Heart right ventricle (tissue), 16 donors: Measurements from ENCODE around the gene ERP29. TPM values are rescaled to one million over a fixed set of nuclear protein-coding genes. Genes with fewer than 3 reads are reported as not detected.

Experiments
- ATAC-seq, 8 donors: fragments of 200-7000 bp; cut with Tn5 transposase; one replicate each; pipeline ENCODE4 v1.9.1; 2020; ENCODE audit warnings: mild to moderate bottlenecking in 8 of 8, moderate library complexity in 8 of 8, moderate number of reproducible peaks in 1 of 8
- DNase-seq, 2 donors: peaks; one replicate each; pipeline ENCODE4 v3.0.0-alpha.2; 2020
- H3K27ac ChIP-seq, 10 donors: fragments of 200-600 bp; sonication (generic) in 2 of 10; one replicate each; pipeline versions ENCODE4 v1.5.0 to v1.8.0; 2020 to 2022; ENCODE audit warnings: mild to moderate bottlenecking in 3 of 10
- H3K27me3 ChIP-seq, 7 donors: fragments of 200-600 bp; one replicate each; pipeline ENCODE4 v1.8.0; 2021 to 2022; ENCODE audit warnings: mild to moderate bottlenecking in 2 of 7
- H3K36me3 ChIP-seq, 9 donors: fragments of 200-600 bp; sonication (generic) in 1 of 9; one replicate each; pipeline versions ENCODE4 v1.5.0 to v1.8.0; 2020 to 2022; ENCODE audit warnings: mild to moderate bottlenecking in 2 of 9
- H3K4me1 ChIP-seq, 9 donors: fragments of 200-600 bp; sonication (generic) in 1 of 9; one replicate each; pipeline versions ENCODE4 v1.5.0 to v1.8.0; 2020 to 2022; ENCODE audit warnings: mild to moderate bottlenecking in 4 of 9
- H3K4me3 ChIP-seq, 10 donors: fragments of 200-600 bp; sonication (generic) in 2 of 10; one replicate each; pipeline versions ENCODE4 v1.5.0 to v1.8.0; 2020 to 2022; ENCODE audit warnings: mild to moderate bottlenecking in 7 of 10, moderate library complexity in 2 of 10
- H3K9me3 ChIP-seq, 11 donors: fragments of 200-600 bp in 10 of 11; sonication (generic) in 2 of 11; one replicate each; pipeline versions ENCODE4 v1.5.0 to v1.8.0; 2013 to 2022; ENCODE audit warnings: mild to moderate bottlenecking in 2 of 11, control low read depth in 1 of 11, moderate library complexity in 1 of 11
- CTCF ChIP-seq, 9 donors: fragments of 200-600 bp; sonication (generic) in 2 of 9; IDR thresholded peaks; one replicate each; pipeline versions ENCODE4 v1.5.0 to v1.8.0; 2021 to 2022; ENCODE audit warnings: antibody characterized with exemption in 9 of 9, mild to moderate bottlenecking in 5 of 9, moderate library complexity in 1 of 9
- WGBS, 2 donors: extraction: QIAGEN DNeasy Blood & Tissue Kit; methylation state at CpG; one replicate each; pipeline ENCODE4 v1.1.7; 2013; ENCODE audit warnings: inconsistent platforms in 1 of 2; 5-methylcytosine and 5-hydroxymethylcytosine counted together
- intact Hi-C, 10 donors: fragments of 100-400 bp; cut with DNase I; formaldehyde crosslinking; loops; one replicate each; pipeline versions ENCODE4 v1.11.1 to v1.14.2; 2022
- long read RNA-seq, 3 donors: library from polyadenylated mRNA; unstranded; transcript quantifications; one replicate each; pipeline ENCODE4 v2.0.0, GENCODE V29; 2020 to 2021
- polyA plus RNA-seq, 2 donors: library from polyadenylated mRNA; stranded (reverse); fragments of 200-250 nt; gene quantifications; one replicate each; pipeline ENCODE4 v1.2.3, GENCODE V29; 2013
- total RNA-seq, 10 donors: library from RNA; stranded (reverse); fragmentation: NEBNext Ultra II Directional in 3 of 10; extraction: Animal tissue kit (Norgen Biotek cat#: 25700) in 3 of 10; gene quantifications; one replicate each; pipeline versions ENCODE4 v1.2.1 to v1.2.4, GENCODE V29; 2021 to 2023
- donor health status: Arrhythmogenic right ventricular cardiomyopathy.
- donor health status: ischemic (EF 13 %, LVEDD 7.1; RV severe dilation, severe dysfunction).
- donor health status: healthy with polysubstance abuse.
- donor health status: DM: no; HTN: yes; CAD: no.
- donor health status: DM: no; HTN: no; CAD: no.
- donor health status: ischemic (EF 25% LVEDD 6.9; RV normal size, moderate dysfunction).
- donor health status: ischemic (EF 25% LVEDD 5.7; RV mildly dilated, moderate dysfunction).
- donor health status: healthy.
- donor health status: DM: yes; HTN: yes; CAD: no.
- donor health status: Ischemic cardiomyopathy.
- donor health status: ischemic (EF 35%, LVEDD 5.7; RV mildly dilated, moderate dysfunction).
- donor health status: nonischemic (EF 11% LVEDD 7.7; RV severe dilation, severe dysfunction).
- donor health status: DM: yes; HTN: yes; CAD: no.
- donor health status: PGD.
- donor health status: ischemic (EF 29% LVEDD 5.4; RV normal size, mild dysfunction).
- donor health status: nonischemic (EF 23%, LVEDD 6.1; RV moderate dilation, normal function).

The ERP29 gene
- total RNA-seq (10 to 100 TPM; 36.3 to 77.4 (median 46.6) TPM), polyA plus RNA-seq (10 to 100 TPM; 39.4 to 58.2 TPM)
- long read RNA-seq, donor 1, transcript ERP29-201 (3 exons, 1,735 nt) = major isoform, 87 of 103 reads
- long read RNA-seq, donor 1, partial matches to known transcripts = 7 of 103 reads
- long read RNA-seq, donor 1, other reads (novel, unspliced or antisense) = 2 of 103 reads
- long read RNA-seq, donor 2, transcript ERP29-202 (2 exons, 1,333 nt) = minor isoform, 5 of 85 reads
- long read RNA-seq, donor 2, transcript ERP29-201 (3 exons, 1,735 nt) = major isoform, 73 of 85 reads
- long read RNA-seq, donor 2, partial matches to known transcripts = 5 of 85 reads
- long read RNA-seq, donor 2, other reads (novel, unspliced or antisense) = 2 of 85 reads
- long read RNA-seq, donor 3, transcript ERP29-201 (3 exons, 1,735 nt) = major isoform, 74 of 82 reads
- long read RNA-seq, donor 3, partial matches to known transcripts = 0 of 82 reads
- long read RNA-seq, donor 3, other reads (novel, unspliced or antisense) = 4 of 82 reads

DNA sequence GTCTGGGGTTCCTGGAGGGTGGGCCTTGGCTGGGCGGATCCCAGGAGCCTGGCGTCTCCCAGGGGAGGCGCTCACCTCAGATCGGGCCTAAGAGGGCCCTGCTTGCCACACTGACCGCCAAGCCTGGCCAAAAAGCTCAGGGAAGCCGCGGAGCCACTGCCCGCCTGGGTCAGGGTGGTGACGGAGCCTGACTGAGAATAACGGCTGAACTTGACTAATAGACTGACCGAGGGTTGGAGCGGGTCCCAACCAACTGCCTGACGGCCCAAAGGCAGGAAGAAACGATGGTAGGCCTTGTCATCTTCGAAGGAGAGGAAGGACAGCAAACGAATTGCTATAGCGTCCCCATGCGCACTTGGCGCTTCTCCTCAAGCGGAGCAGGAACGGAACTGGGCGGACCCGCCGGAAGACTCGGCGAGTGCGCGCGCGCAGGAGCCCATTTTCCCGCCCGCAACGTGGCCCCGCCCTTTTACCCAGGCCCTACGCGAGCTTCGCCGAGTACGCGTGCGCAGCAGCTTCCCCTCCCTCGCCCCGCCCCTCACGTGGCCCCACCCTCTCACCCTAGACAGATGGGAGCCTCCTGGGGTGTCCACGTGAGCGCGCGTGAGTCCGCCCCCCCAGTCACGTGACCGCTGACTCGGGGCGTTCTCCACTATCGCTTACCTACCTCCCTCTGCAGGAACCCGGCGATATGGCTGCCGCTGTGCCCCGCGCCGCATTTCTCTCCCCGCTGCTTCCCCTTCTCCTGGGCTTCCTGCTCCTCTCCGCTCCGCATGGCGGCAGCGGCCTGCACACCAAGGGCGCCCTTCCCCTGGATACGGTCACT, at the start of gene ERP29, which contains the start of gene TMEM116:
TSS of gene ERP29 (plus strand) at position 652 of the 826 bp plus-strand sequence. CDS start at position 692, 40 bp downstream.
TSS of gene TMEM116 (minus strand) at position 391 of the 826 bp plus-strand sequence. CDS start 7,895 bp downstream, outside the sequence.
- Histone ChIP-seq H3K27ac (peak within 1 kb of the TSS; percentile 92 to 98 (median 95)), H3K36me3 (peaks cover 0 to 19% (median 3%) of the 10 kb centered on the region in 9 donors), H3K4me3 (peak within 1 kb of the TSS; percentile 73 to 99 (median 90)), H3K4me1 (peaks cover 2 to 48% (median 27%) of the 10 kb centered on the region in 9 donors), H3K9me3 (peaks cover 0 to 3% (median 0%) of the 10 kb centered on the region in 11 donors), H3K27me3 (no peaks in the 10 kb centered on the region)
- intact Hi-C loops = loop anchor here in 9 of 10 donors (5.0 to 10.0 kb wide), 4 partner anchors 66 to 171 kb away; partner anchors contain the start of gene MAPKAPK5 (in 2 of the 9)
- peak; percentile 99 to 100 for DNase-seq
- 0% methylated on average over 58 to 67 of the region's 67 CpGs for WGBS, 2 donors
- peak; percentile 92 to 97 (median 95) for ATAC-seq
- peak; percentile 41 to 73 (median 63) for TF ChIP-seq CTCF (IDR thresholded peaks at IDR 0.05)

DNA sequence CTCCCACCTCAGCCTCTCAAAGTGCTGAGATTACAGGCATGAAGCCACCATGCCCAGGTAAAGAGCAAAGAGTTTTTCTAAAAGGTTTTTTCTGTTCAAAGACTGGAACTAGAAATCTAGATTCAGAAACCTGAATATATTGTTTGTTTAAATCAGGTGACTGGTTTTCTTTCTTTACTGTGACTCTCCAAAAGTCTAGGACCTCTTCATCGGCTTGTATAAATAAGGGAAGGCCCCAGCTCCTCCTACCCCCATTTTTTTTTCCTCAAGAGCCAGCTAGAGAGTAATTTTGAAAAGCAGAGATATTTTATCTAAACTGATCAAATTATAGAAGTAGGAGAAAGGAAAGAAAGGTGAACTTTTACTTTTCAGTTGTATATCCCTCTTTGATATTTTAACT, 48.3 kb upstream of the ERP29 start:
- DNase-seq (no peak), ATAC-seq (no peak)
- intact Hi-C loops = loop anchor here in 1 of 10 donors (5.0 kb wide), 1 partner anchor 292 kb away; no protein-coding TSS in a partner anchor
- Histone ChIP-seq H3K4me1 (no peaks in the 10 kb centered on the region), H3K9me3 (peaks cover 0 to 28% (median 4%) of the 10 kb centered on the region in 11 donors), H3K27ac (no peak overlapping the region), H3K27me3 (no peaks in the 10 kb centered on the region), H3K4me3 (no peak overlapping the region), H3K36me3 (peaks cover 0 to 32% (median 0%) of the 10 kb centered on the region in 9 donors)
- TF ChIP-seq CTCF (IDR thresholded peaks at IDR 0.05) = no peak
- WGBS, 2 donors = 90 to 96% methylated on average over 1 of the region's 1 CpG

DNA sequence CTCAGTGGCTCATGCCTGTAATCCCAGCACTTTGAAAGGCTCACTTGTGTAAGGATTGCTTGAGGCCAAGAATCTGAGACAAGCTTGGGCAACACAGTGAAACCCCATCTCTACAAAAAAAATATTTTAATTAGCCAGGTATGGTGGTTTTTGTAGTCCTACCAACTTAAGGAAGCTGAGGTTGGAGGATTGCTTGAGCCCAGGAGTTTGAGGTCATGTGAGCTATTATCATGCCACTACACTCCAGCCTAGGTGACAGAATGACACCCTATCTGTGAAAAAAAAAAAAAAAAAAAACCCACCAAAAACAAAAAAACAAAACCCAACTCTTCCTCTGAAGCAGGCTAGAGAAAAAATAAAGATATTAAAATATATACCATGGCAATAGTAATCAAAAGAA, 41.4 kb upstream of the ERP29 start:
- peaks cover 0 to 24% (median 0%) of the 10 kb centered on the region in 9 donors for H3K36me3 ChIP-seq
- ATAC-seq (no peak), DNase-seq (no peak)
- no peaks in the 10 kb centered on the region for H3K27me3 ChIP-seq
- TF ChIP-seq CTCF (IDR thresholded peaks at IDR 0.05) = no peak
- H3K27ac ChIP-seq = no peak overlapping the region
- peaks cover 0 to 27% (median 14%) of the 10 kb centered on the region in 11 donors for H3K9me3 ChIP-seq
- H3K4me1 ChIP-seq = no peaks in the 10 kb centered on the region
- intact Hi-C loops = no loop called here
- no peak overlapping the region for H3K4me3 ChIP-seq
